Measurements from ENCODE around the gene TMIGD1.

- TF ChIP-seq CTCF (optimal IDR thresholded peaks at IDR 0.05 in 1 of 3, IDR thresholded peaks at IDR 0.05 in 1 of 3, conservative IDR thresholded peaks at IDR 0.05 in 1 of 3; ENCODE audit: extremely low read depth in 1 of 3, insufficient read depth in 2 of 3, low read length in 3 of 3) (no peak), EZH2 (IDR thresholded peaks at IDR 0.05; ENCODE audit: low read length) (no peak)
Observed at GRCh38 chr17:30378241-30378824, 44.5 kb upstream of the TMIGD1 start.

Data from keratinocyte (primary cell).